PC-9 (cell line): ENCODE data around the gene SENP3. TPM values are rescaled to one million over a fixed set of nuclear protein-coding genes. Genes with fewer than 3 reads are reported as not detected.

Experiments
- BruUV-seq: library from RNA; stranded (reverse); fragments of 400-500 nt; replicated peaks from 2 replicates; lab custom pipeline; 2021; lab: Mats Ljungman, UMichigan
- CTCF ChIA-PET: fragments of 300-600 bp; sonication (Branson Sonifier 250); formaldehyde crosslinking; loops from one replicate; lab custom pipeline; 2022; ENCODE audit warnings: antibody characterized with exemption; lab: Charles Lee
- POLR2A ChIA-PET: fragments of 300-600 bp; sonication (Branson Sonifier 250); formaldehyde crosslinking; loops from one replicate; lab custom pipeline; 2022; ENCODE audit warnings: antibody characterized with exemption; ENCODE audit not compliant: unreplicated experiment; lab: Charles Lee
- DNase-seq, 2 experiments: peaks; one replicate each; pipeline versions ENCODE4 v3.0.0 to v3.0.0-alpha.2; 2015 to 2022; ENCODE audit warnings: mixed read lengths in 1 of 2
- H2AFZ ChIP-seq: fragments of 200-600 bp; sonication (generic); 2 replicates; pipeline ENCODE4 v1.8.1; 2017; ENCODE audit warnings: antibody characterized with exemption
- H3F3A ChIP-seq: fragments of 200-600 bp; sonication (generic); 2 replicates; pipeline ENCODE4 v1.8.1; 2017; ENCODE audit warnings: antibody characterized with exemption, mild to moderate bottlenecking, low read depth; ENCODE audit not compliant: insufficient read depth
- H3K27ac ChIP-seq: fragments of 200-600 bp; sonication (generic); 2 replicates; pipeline ENCODE4 v1.6.1; 2016; ENCODE audit warnings: mixed run types
- H3K27me3 ChIP-seq: fragments of 200-600 bp; sonication (generic); 2 replicates; pipeline ENCODE4 v1.6.1; 2016; ENCODE audit warnings: low read depth, mixed run types; ENCODE audit not compliant: insufficient read depth
- H3K36me3 ChIP-seq: fragments of 200-600 bp; sonication (generic); 2 replicates; pipeline ENCODE4 v1.6.1; 2016; ENCODE audit warnings: low read depth, mixed run types
- H3K4me1 ChIP-seq: fragments of 200-600 bp; sonication (generic); replicated peaks from 2 replicates; pipeline ENCODE4 v1.6.1; 2016; ENCODE audit warnings: mixed run types; ENCODE audit not compliant: insufficient read depth
- H3K4me2 ChIP-seq: fragments of 200-600 bp; sonication (generic); 2 replicates; pipeline ENCODE4 v1.6.1; 2017; ENCODE audit warnings: mixed run types
- H3K4me3 ChIP-seq: fragments of 200-600 bp; sonication (generic); 2 replicates; pipeline ENCODE4 v1.6.1; 2016; ENCODE audit warnings: mixed run types
- H3K79me2 ChIP-seq: fragments of 200-600 bp; sonication (generic); 2 replicates; pipeline ENCODE4 v1.6.1; 2017; ENCODE audit warnings: low read depth, mixed run types
- H3K9me2 ChIP-seq: fragments of 200-600 bp; sonication (generic); 2 replicates; pipeline ENCODE4 v1.8.1; 2017; ENCODE audit warnings: mild to moderate bottlenecking; ENCODE audit not compliant: insufficient read depth
- H3K9me3 ChIP-seq: fragments of 200-600 bp; sonication (generic); 2 replicates; pipeline ENCODE4 v1.8.1; 2016; ENCODE audit warnings: low read depth; ENCODE audit not compliant: insufficient read depth
- H4K20me1 ChIP-seq: fragments of 200-600 bp; sonication (generic); 2 replicates; pipeline ENCODE4 v1.8.1; 2017; ENCODE audit not compliant: insufficient read depth
- CTCF ChIP-seq: fragments of 200-600 bp; sonication (generic); conservative IDR thresholded peaks from 2 replicates; pipeline ENCODE4 v1.6.1; 2017; ENCODE audit warnings: mixed run types, antibody characterized with exemption, mild to moderate bottlenecking, moderate library complexity
- EZH2 ChIP-seq: fragments of 200-600 bp; sonication (generic); IDR thresholded peaks from 2 replicates; pipeline ENCODE4 v1.8.0; 2017; ENCODE audit warnings: antibody characterized with exemption, low read depth
- intact Hi-C: fragments of 100-400 bp; cut with micrococcal nuclease; formaldehyde crosslinking; loops from one replicate; pipeline ENCODE4 v1.10.0; 2022; ENCODE audit not compliant: unreplicated experiment
- total RNA-seq: library from RNA; stranded (reverse); gene quantifications from 2 replicates; pipeline ENCODE4 v1.2.3, GENCODE V29; 2021

SENP3 gene
- total RNA-seq, 1 experiment from 2014 or later = 72.4 TPM

GRCh38 chr17:7528842-7529241, 32.9 kb upstream of the SENP3 start:
- no TSS peak for BruUV-seq
- Histone ChIP-seq H3K27me3 (no peaks in the 10 kb centered on the region), H3K4me1 (no peaks in the 10 kb centered on the region), H3K27ac (no peak overlapping the region), H3K9me3 (no peaks in the 10 kb centered on the region; the same call in 1 of the 2 replicates), H3K36me3 (no peaks in the 10 kb centered on the region), H4K20me1 (no peaks in the 10 kb centered on the region), H3K4me3 (no peak overlapping the region), H3K4me2 (no peak overlapping the region), H3K9me2 (no peaks in the 10 kb centered on the region), H3K79me2 (no peaks in the 10 kb centered on the region), H2AFZ (no peak overlapping the region), H3F3A (no peaks in the 10 kb centered on the region; the same call in 1 of the 2 replicates)
- ChIA-PET CTCF (no interaction called here), POLR2A (no interaction called here)
- TF ChIP-seq EZH2 (no peak), CTCF (no peak)
- no peak for DNase-seq
- intact Hi-C loops = no loop called here

- Histone ChIP-seq H3K9me2 (no peaks in the 10 kb centered on the region), H3K79me2 (no peaks in the 10 kb centered on the region), H3K4me3 (no peak overlapping the region), H3F3A (no peaks in the 10 kb centered on the region; the same call in 1 of the 2 replicates), H3K9me3 (no peaks in the 10 kb centered on the region; the same call in 1 of the 2 replicates), H3K36me3 (no peaks in the 10 kb centered on the region), H3K27ac (no peak overlapping the region), H3K27me3 (no peaks in the 10 kb centered on the region), H4K20me1 (no peaks in the 10 kb centered on the region), H3K4me1 (no peaks in the 10 kb centered on the region), H3K4me2 (no peak overlapping the region), H2AFZ (no peak overlapping the region)
- CTCF ChIA-PET = no interaction called here
- TF ChIP-seq CTCF (no peak), EZH2 (no peak)
- no peak for DNase-seq
- BruUV-seq = no TSS peak
- POLR2A ChIA-PET = interaction anchor here (0.6 kb wide), 1 partner anchor 220 kb away, joined by 5 read pairs; no protein-coding TSS in a partner anchor
- intact Hi-C loops = no loop called here
Observed at GRCh38 chr17:7530023-7530900, 31.5 kb upstream of the SENP3 start.

DNA sequence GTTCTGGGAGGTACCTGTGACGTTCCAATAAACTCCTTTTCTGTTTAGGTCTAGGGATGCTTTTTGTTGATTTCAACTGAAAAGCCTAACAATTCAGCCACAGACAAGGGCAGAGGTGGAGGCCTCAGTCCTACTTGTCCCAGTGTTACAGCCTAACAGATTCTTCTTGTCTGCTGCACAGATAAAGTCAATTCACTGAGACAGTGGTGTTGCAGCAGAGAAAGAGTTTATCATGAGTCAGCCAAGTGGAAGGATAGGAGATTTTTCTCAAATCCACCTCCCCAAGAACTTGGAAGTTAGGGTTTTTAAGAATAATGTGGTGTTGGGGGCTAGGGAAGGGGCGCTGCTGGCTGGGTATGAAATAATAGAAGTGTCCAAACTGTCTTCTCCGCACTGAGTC, 23.7 kb upstream of the SENP3 start:
- H3K9me3 ChIP-seq = no peaks in the 10 kb centered on the region; the same call in 1 of the 2 replicates
- H4K20me1 ChIP-seq = no peaks in the 10 kb centered on the region
- H3K4me2 ChIP-seq = no peak overlapping the region
- H3K4me1 ChIP-seq = no peaks in the 10 kb centered on the region
- TF ChIP-seq EZH2 (no peak), CTCF (no peak)
- DNase-seq = no peak
- no peak overlapping the region for H3K27ac ChIP-seq
- no TSS peak for BruUV-seq
- POLR2A ChIA-PET = no interaction called here
- intact Hi-C loops = no loop called here
- H2AFZ ChIP-seq = no peak overlapping the region
- no peak overlapping the region for H3K4me3 ChIP-seq
- no peaks in the 10 kb centered on the region for H3K9me2 ChIP-seq
- H3F3A ChIP-seq = no peaks in the 10 kb centered on the region
- H3K79me2 ChIP-seq = no peaks in the 10 kb centered on the region
- H3K36me3 ChIP-seq = no peaks in the 10 kb centered on the region
- CTCF ChIA-PET = no interaction called here
- no peaks in the 10 kb centered on the region for H3K27me3 ChIP-seq
